Measurements from ENCODE around the gene SATB2.

GRCh38 chr2:199356412-199356811 is 101.3 kb downstream of the SATB2 start:
- TF ChIP-seq CTCF (IDR thresholded peaks at IDR 0.05; ENCODE audit: borderline replicate concordance, extremely low read depth, low read length, poor library complexity, severe bottlenecking) (no peak), EZH2 (IDR thresholded peaks at IDR 0.05; ENCODE audit: borderline replicate concordance, low read depth, low read length, severe bottlenecking) (no peak)
